Measurements from ENCODE around the gene KLHDC9. TPM values are rescaled to one million over a fixed set of nuclear protein-coding genes. Genes with fewer than 3 reads are reported as not detected.
A peak's percentile ranks its signal among the peaks of the same experiment; 100 is the strongest.

The KLHDC9 gene
- total and polyA plus RNA-seq, 9 of the 15 experiments (the other 6 are each of a cell fraction or from before 2014, with no cell fraction given) = not detected

GRCh38 chr1:161131523-161132409 is 33.6 kb downstream of the KLHDC9 start (continued):
- TF ChIP-seq JUND (IDR thresholded peaks at IDR 0.05; ENCODE audit: borderline replicate concordance, low read depth, low read length) (no peak), JUND (tag; IDR thresholded peaks at IDR 0.05; ENCODE audit: borderline replicate concordance, low read depth, low read length) (no peak), PYGO2 (tag; IDR thresholded peaks at IDR 0.05) (no peak), AFF1 (IDR thresholded peaks at IDR 0.05; ENCODE audit: low read depth in 1 of 2, partially characterized antibody in 2 of 2) (peak; percentile 52 to 53), KLF6 (CRISPR knock-in tag; IDR thresholded peaks at IDR 0.05; ENCODE audit: borderline replicate concordance) (no peak), ETS1 (conservative IDR thresholded peaks at IDR 0.05; ENCODE audit: control insufficient read depth, low read depth, low read length) (no peak), BRCA1 (IDR thresholded peaks at IDR 0.05) (no peak), BRCA1 (CRISPR knock-in tag; IDR thresholded peaks at IDR 0.05) (no peak), XRCC3 (IDR thresholded peaks at IDR 0.05) (no peak), ZNF398 (CRISPR knock-in tag; IDR thresholded peaks at IDR 0.05) (no peak), ZNF436 (CRISPR knock-in tag; IDR thresholded peaks at IDR 0.05) (no peak), SMAD1 (IDR thresholded peaks at IDR 0.05; ENCODE audit: low read depth, low read length, partially characterized antibody) (no peak)

Measured in K562 (cell line).